ENCODE results near the gene TAS2R3.

The TAS2R3 gene

GRCh38 chr7:141731476-141732149 lies 32.3 kb upstream of the TAS2R3 start:
- TF ChIP-seq, protein P1, sequence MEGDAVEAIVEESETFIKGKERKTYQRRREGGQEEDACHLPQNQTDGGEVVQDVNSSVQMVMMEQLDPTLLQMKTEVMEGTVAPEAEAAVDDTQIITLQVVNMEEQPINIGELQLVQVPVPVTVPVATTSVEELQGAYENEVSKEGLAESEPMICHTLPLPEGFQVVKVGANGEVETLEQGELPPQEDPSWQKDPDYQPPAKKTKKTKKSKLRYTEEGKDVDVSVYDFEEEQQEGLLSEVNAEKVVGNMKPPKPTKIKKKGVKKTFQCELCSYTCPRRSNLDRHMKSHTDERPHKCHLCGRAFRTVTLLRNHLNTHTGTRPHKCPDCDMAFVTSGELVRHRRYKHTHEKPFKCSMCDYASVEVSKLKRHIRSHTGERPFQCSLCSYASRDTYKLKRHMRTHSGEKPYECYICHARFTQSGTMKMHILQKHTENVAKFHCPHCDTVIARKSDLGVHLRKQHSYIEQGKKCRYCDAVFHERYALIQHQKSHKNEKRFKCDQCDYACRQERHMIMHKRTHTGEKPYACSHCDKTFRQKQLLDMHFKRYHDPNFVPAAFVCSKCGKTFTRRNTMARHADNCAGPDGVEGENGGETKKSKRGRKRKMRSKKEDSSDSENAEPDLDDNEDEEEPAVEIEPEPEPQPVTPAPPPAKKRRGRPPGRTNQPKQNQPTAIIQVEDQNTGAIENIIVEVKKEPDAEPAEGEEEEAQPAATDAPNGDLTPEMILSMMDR (IDR thresholded peaks at IDR 0.05; ENCODE audit: low read depth, low read length) = no peak
- H3K4me3 ChIP-seq (ENCODE audit: low read depth, low read length) = no peak overlapping the region

- TF ChIP-seq, protein P1 (IDR thresholded peaks at IDR 0.05; ENCODE audit: low read depth, low read length) = no peak
These were observed 26.6 kb upstream of the TAS2R3 start for GRCh38 chr7:141737118-141737835.

GRCh38 chr7:141737836-141738591 lies 25.9 kb upstream of the TAS2R3 start, which contains the start of gene SSBP1:
SSBP1 (plus strand) TSS chr7:141738358; CDS start chr7:141739167, 809 bp downstream.
- TF ChIP-seq, protein P1 (IDR thresholded peaks at IDR 0.05; ENCODE audit: low read depth, low read length) = peak; percentile 82; the same call in 1 of the 2 replicates
- peak within 1 kb of the TSS; percentile 70 for H3K4me3 ChIP-seq (ENCODE audit: low read depth, low read length)

More at GRCh38 chr7:141737118-141737835, 26.6 kb upstream of the TAS2R3 start:
- peak overlapping the region; percentile 70 for H3K4me3 ChIP-seq (ENCODE audit: low read depth, low read length)

GRCh38 chr7:141738592-141739013 lies 25.3 kb upstream of the TAS2R3 start:
- TF ChIP-seq, protein P1 (IDR thresholded peaks at IDR 0.05; ENCODE audit: low read depth, low read length) = peak; percentile 5; the same call in 1 of the 2 replicates
- peak overlapping the region; percentile 70 for H3K4me3 ChIP-seq (ENCODE audit: low read depth, low read length)

GRCh38 chr7:141739250-141739649 lies 24.6 kb upstream of the TAS2R3 start:
- H3K4me3 ChIP-seq (ENCODE audit: low read depth, low read length) = peak overlapping the region; percentile 70
- TF ChIP-seq, protein P1 (IDR thresholded peaks at IDR 0.05; ENCODE audit: low read depth, low read length) = no peak

DNA sequence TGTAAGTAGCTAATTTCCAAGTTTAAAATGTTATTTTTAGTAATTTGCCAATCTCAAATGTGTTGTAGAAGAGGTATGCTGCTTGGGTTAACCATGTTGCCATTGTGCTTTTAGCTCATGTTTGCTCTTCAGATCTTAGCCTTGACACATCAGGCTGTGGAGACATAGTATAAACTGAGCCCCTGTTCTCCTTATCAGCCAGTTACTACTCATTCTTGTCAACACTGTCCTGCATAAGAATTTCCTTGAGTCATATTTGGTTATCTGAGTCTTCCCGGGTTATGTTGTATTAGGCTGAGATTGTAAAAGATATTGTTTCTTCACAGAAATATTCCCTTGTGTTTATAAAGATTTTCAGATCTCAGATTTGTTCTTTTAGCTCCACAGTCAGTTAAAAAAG lies 21.7 kb upstream of the TAS2R3 start:
- TF ChIP-seq, protein P1 (IDR thresholded peaks at IDR 0.05; ENCODE audit: low read depth, low read length) = no peak
- H3K4me3 ChIP-seq (ENCODE audit: low read depth, low read length) = no peak overlapping the region
